Transverse colon (tissue), 4 donors: Measurements from ENCODE around the gene TPSAB1. TPM values are rescaled to one million over a fixed set of nuclear protein-coding genes. Genes with fewer than 3 reads are reported as not detected.

ENCODE experiments used
- DNase-seq: peaks from one replicate; pipeline ENCODE4 v3.0.0-alpha.2; 2019
- H3K27ac ChIP-seq, 4 donors: fragments of 200-600 bp; sonication (generic); 2 replicates each; pipeline ENCODE4 v1.5.1; 2016 to 2018; ENCODE audit warnings: inconsistent platforms in 4 of 4
- H3K27me3 ChIP-seq: fragments of 200-600 bp; sonication (generic); 2 replicates; pipeline ENCODE4 v1.5.1; 2017; ENCODE audit warnings: inconsistent platforms
- H3K36me3 ChIP-seq, 4 donors: fragments of 200-600 bp; sonication (generic); 2 replicates each; pipeline ENCODE4 v1.5.1; 2017 to 2019; ENCODE audit warnings: inconsistent platforms in 4 of 4
- H3K4me1 ChIP-seq, 4 donors: fragments of 200-600 bp; sonication (generic); 2 replicates each; pipeline ENCODE4 v1.5.1; 2017 to 2020; ENCODE audit warnings: inconsistent platforms in 4 of 4
- H3K4me3 ChIP-seq, 4 donors: fragments of 200-600 bp; sonication (generic); 1 replicate in 1 of 4; 2 replicates in 3 of 4; pipeline versions ENCODE4 v1.5.1 to v1.6.1; 2017 to 2019; ENCODE audit warnings: inconsistent platforms in 4 of 4
- H3K9me3 ChIP-seq, 2 donors: fragments of 200-600 bp; sonication (generic); 2 replicates each; pipeline ENCODE4 v1.5.1; 2017 to 2019; ENCODE audit warnings: inconsistent platforms in 2 of 2
- EP300 ChIP-seq: sonication (generic); formaldehyde crosslinking; IDR thresholded peaks from one replicate; pipeline ENCODE4 v1.6.1; 2017; ENCODE audit warnings: antibody characterized with exemption, low read depth
- POLR2A ChIP-seq: fragments of 450-650 bp; IDR thresholded peaks from one replicate; pipeline ENCODE4 v1.6.1; 2016; ENCODE audit warnings: antibody characterized with exemption, mild to moderate bottlenecking, moderate library complexity
- POLR2AphosphoS5 ChIP-seq, 3 donors: sonication (generic); formaldehyde crosslinking; IDR thresholded peaks; one replicate each; pipeline ENCODE4 v1.6.1; 2016; ENCODE audit warnings: antibody characterized with exemption in 3 of 3
- WGBS, 2 donors: methylation state at CpG; one replicate each; pipeline ENCODE4 v1.1.5; 2018; ENCODE audit warnings: low coverage in 1 of 2; 5-methylcytosine and 5-hydroxymethylcytosine counted together
- in situ Hi-C, 4 donors: fragments of 200-750 bp; cut with MboI; loops; one replicate each; pipeline versions ENCODE4 v1.15.0 to v1.15.1; 2017; ENCODE audit warnings: low sequenced_read_pairs in 3 of 4, low pct_ligation_motif_present in 1 of 4, low pct_unique_long_range_greater_than_20kb in 1 of 4
- intact Hi-C: fragments of 100-400 bp; cut with DNase I; formaldehyde crosslinking; loops from one replicate; pipeline ENCODE4 v1.15.1; 2023; ENCODE audit warnings: low total_unique reads
- total RNA-seq, 4 donors: library from RNA; depleted of rRNA; stranded (reverse); fragments of >200 nt; gene quantifications; one replicate each; pipeline ENCODE4 v1.1.0, GENCODE V29; 2016
- TF ChIP-seq, protein P1 (sequence below), 5 experiments: fragments of 200-600 bp in 3 of 5; fragments of 450-650 bp in 2 of 5; sonication (generic) in 3 of 5; IDR thresholded peaks; 1 replicate in 2 of 5; 2 replicates in 3 of 5; pipeline ENCODE4 v1.5.1; 2016 to 2017; ENCODE audit warnings: antibody characterized with exemption in 5 of 5, inconsistent platforms in 3 of 5, mild to moderate bottlenecking in 2 of 5, moderate library complexity in 1 of 5

Gene TPSAB1
- total RNA-seq, 4 donors from 2014 or later: 9.4 to 33.7 (median 23.8) TPM

DNA sequence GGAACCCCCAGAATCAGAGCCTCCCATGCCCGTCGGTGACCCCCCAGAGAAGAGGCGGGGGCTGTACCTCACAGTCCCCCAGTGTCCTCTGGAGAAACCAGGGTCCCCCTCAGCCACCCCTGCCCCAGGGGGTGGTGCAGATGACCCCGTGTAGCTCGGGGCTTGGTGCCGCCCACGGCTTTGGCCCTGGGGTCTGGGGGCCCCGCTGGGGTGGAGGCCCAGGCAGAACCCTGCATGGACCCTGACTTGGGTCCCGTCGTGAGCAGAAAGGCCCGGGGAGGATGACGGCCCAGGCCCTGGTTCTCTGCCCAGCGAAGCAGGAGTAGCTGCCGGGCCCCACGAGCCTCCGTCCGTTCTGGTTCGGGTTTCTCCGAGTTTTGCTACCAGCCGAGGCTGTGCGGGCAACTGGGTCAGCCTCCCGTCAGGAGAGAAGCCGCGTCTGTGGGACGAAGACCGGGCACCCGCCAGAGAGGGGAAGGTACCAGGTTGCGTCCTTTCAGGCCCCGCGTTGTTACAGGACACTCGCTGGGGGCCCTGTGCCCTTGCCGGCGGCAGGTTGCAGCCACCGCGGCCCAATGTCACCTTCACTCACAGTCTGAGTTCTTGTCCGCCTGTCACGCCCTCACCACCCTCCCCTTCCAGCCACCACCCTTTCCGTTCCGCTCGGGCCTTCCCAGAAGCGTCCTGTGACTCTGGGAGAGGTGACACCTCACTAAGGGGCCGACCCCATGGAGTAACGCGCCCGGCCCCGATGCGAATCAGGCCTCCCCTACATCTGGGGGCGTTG, 19.5 kb upstream of the TPSAB1 start:
- no peaks in the 10 kb centered on the region for H3K36me3 ChIP-seq
- H3K4me3 ChIP-seq: no peak overlapping the region
- intact Hi-C loops (no loop called here), in situ Hi-C loops (no loop called here)
- no peak for DNase-seq
- WGBS, 2 donors: 64% methylated on average over 42 of the region's 48 CpGs; no CpG with 5 or more reads in 1 of the 2 donors
- H3K27ac ChIP-seq: peak overlapping the region in 2 of 4 donors; percentile 22 to 30
- H3K4me1 ChIP-seq: peaks cover 0 to 7% (median 3%) of the 10 kb centered on the region in 4 donors
- H3K27me3 ChIP-seq: no peaks in the 10 kb centered on the region
- no peaks in the 10 kb centered on the region for H3K9me3 ChIP-seq
- no peak for TF ChIP-seq POLR2A
- TF ChIP-seq EP300: no peak
- TF ChIP-seq, protein P1, sequence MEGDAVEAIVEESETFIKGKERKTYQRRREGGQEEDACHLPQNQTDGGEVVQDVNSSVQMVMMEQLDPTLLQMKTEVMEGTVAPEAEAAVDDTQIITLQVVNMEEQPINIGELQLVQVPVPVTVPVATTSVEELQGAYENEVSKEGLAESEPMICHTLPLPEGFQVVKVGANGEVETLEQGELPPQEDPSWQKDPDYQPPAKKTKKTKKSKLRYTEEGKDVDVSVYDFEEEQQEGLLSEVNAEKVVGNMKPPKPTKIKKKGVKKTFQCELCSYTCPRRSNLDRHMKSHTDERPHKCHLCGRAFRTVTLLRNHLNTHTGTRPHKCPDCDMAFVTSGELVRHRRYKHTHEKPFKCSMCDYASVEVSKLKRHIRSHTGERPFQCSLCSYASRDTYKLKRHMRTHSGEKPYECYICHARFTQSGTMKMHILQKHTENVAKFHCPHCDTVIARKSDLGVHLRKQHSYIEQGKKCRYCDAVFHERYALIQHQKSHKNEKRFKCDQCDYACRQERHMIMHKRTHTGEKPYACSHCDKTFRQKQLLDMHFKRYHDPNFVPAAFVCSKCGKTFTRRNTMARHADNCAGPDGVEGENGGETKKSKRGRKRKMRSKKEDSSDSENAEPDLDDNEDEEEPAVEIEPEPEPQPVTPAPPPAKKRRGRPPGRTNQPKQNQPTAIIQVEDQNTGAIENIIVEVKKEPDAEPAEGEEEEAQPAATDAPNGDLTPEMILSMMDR (IDR thresholded peaks at IDR 0.05): no peak

- H3K36me3 ChIP-seq: no peaks in the 10 kb centered on the region
- in situ Hi-C loops: no loop called here
Measured at GRCh38 chr16:1221628-1222552, 18.6 kb upstream of the TPSAB1 start.

GRCh38 chr16:1222553-1223354, 17.8 kb upstream of the TPSAB1 start:
- in situ Hi-C loops: no loop called here
- Histone ChIP-seq H3K9me3 (no peaks in the 10 kb centered on the region), H3K4me1 (peaks cover 0 to 8% (median 3%) of the 10 kb centered on the region in 4 donors), H3K27ac (no peak overlapping the region), H3K36me3 (no peaks in the 10 kb centered on the region), H3K27me3 (no peaks in the 10 kb centered on the region), H3K4me3 (no peak overlapping the region)
- TF ChIP-seq EP300 (no peak), POLR2AphosphoS5 (IDR thresholded peaks at IDR 0.05) (no peak), POLR2A (no peak)
- TF ChIP-seq, protein P1 (IDR thresholded peaks at IDR 0.05): no peak
- intact Hi-C loops: no loop called here
- 73% methylated on average over 19 of the region's 25 CpGs; no CpG with 5 or more reads in 1 of the 2 donors for WGBS, 2 donors
- no peak for DNase-seq

More at GRCh38 chr16:1221628-1222552, 18.6 kb upstream of the TPSAB1 start:
- H3K9me3 ChIP-seq: no peaks in the 10 kb centered on the region
- WGBS, 2 donors: 50 to 65% methylated on average over 4 to 39 of the region's 40 CpGs
- DNase-seq: peak; percentile 33
- peaks cover 0 to 8% (median 3%) of the 10 kb centered on the region in 4 donors for H3K4me1 ChIP-seq
- H3K27me3 ChIP-seq: no peaks in the 10 kb centered on the region
- TF ChIP-seq EP300 (no peak), POLR2AphosphoS5 (IDR thresholded peaks at IDR 0.05) (no peak), POLR2A (no peak)
- TF ChIP-seq, protein P1 (IDR thresholded peaks at IDR 0.05): no peak
- H3K27ac ChIP-seq: peak overlapping the region in 2 of 4 donors; percentile 22 to 30
- intact Hi-C loops: no loop called here
- H3K4me3 ChIP-seq: no peak overlapping the region
